ENCODE results near the gene MMP24.
"Not testable (repeated sequence)": the region's sequence is repeated elsewhere in the genome, so short reads cannot be mapped to it uniquely, and the experiment has no call there.

The MMP24 gene

GRCh38 chr20:35226126-35226883, at the start of gene MMP24:
TSS of gene MMP24 (plus strand) at chr20:35226690. CDS start at chr20:35226739, 49 bp downstream.
- no peak for DNase-seq (ENCODE audit: extremely low read depth in 1 of 2, low read depth in 1 of 2)

- no peak for DNase-seq (ENCODE audit: extremely low read depth in 1 of 2, low read depth in 1 of 2)
Measured at GRCh38 chr20:35179292-35180212, 46.9 kb upstream of the MMP24 start.

- DNase-seq (ENCODE audit: extremely low read depth in 1 of 2, low read depth in 1 of 2): no peak
Measured at GRCh38 chr20:35180266-35180665, 46.2 kb upstream of the MMP24 start.

- DNase-seq (ENCODE audit: extremely low read depth in 1 of 2, low read depth in 1 of 2): no peak
Measured at GRCh38 chr20:35181731-35182130, 44.8 kb upstream of the MMP24 start.

GRCh38 chr20:35186691-35187289, 39.7 kb upstream of the MMP24 start:
- not testable (repeated sequence) for DNase-seq (ENCODE audit: extremely low read depth in 1 of 2, low read depth in 1 of 2)

GRCh38 chr20:35187584-35188190, 38.8 kb upstream of the MMP24 start:
- DNase-seq (ENCODE audit: extremely low read depth in 1 of 2, low read depth in 1 of 2): no peak

GRCh38 chr20:35189223-35189622, 37.3 kb upstream of the MMP24 start:
- DNase-seq (ENCODE audit: extremely low read depth in 1 of 2, low read depth in 1 of 2): not testable (repeated sequence)

GRCh38 chr20:35190556-35190955, 35.9 kb upstream of the MMP24 start:
- no peak for DNase-seq (ENCODE audit: extremely low read depth in 1 of 2, low read depth in 1 of 2)

GRCh38 chr20:35191419-35192117, 34.9 kb upstream of the MMP24 start:
- no peak for DNase-seq (ENCODE audit: extremely low read depth in 1 of 2, low read depth in 1 of 2)

GRCh38 chr20:35192118-35192872, 34.2 kb upstream of the MMP24 start:
- no peak for DNase-seq (ENCODE audit: extremely low read depth in 1 of 2, low read depth in 1 of 2)

GRCh38 chr20:35193031-35193791, 33.3 kb upstream of the MMP24 start:
- DNase-seq (ENCODE audit: extremely low read depth in 1 of 2, low read depth in 1 of 2): not testable (repeated sequence)

- DNase-seq (ENCODE audit: extremely low read depth in 1 of 2, low read depth in 1 of 2): no peak
Measured at GRCh38 chr20:35196313-35196712, 30.2 kb upstream of the MMP24 start.

- DNase-seq (ENCODE audit: extremely low read depth in 1 of 2, low read depth in 1 of 2): no peak
Measured at GRCh38 chr20:35199740-35200139, 26.8 kb upstream of the MMP24 start.

- DNase-seq (ENCODE audit: extremely low read depth in 1 of 2, low read depth in 1 of 2): no peak
Measured at GRCh38 chr20:35200267-35200666, 26.2 kb upstream of the MMP24 start.

GRCh38 chr20:35201467-35201866, 25.0 kb upstream of the MMP24 start:
- not testable (repeated sequence) for DNase-seq (ENCODE audit: extremely low read depth in 1 of 2, low read depth in 1 of 2)

GRCh38 chr20:35206802-35207201, 19.7 kb upstream of the MMP24 start:
- no peak for DNase-seq (ENCODE audit: extremely low read depth in 1 of 2, low read depth in 1 of 2)

- peak; percentile 14 to 42 for DNase-seq (ENCODE audit: extremely low read depth in 1 of 2, low read depth in 1 of 2)
Measured at GRCh38 chr20:35207950-35208611, 18.4 kb upstream of the MMP24 start.

Measured in stimulated activated CD8-positive, alpha-beta memory T cell treated with anti-CD3 and anti-CD28 coated beads, Interleukin-7, amount 100 ng/mL, for 48 hours (primary cell).